Keratinocyte (primary cell): Measurements from ENCODE around the gene KIF27. TPM values are rescaled to one million over a fixed set of nuclear protein-coding genes. Genes with fewer than 3 reads are reported as not detected.

Source experiments
- DNase-seq: peaks from one replicate; pipeline ENCODE4 v3.0.0-alpha.2; 2011; ENCODE audit warnings: low read depth, missing footprints, low spot score
- FAIRE-seq: peaks from 2 replicates; lab custom pipeline; 2011; peaks lifted over from hg19 to GRCh38; lab: Jason Lieb, UNC
- H2AFZ ChIP-seq: 2 replicates; pipeline ENCODE4 v1.6.0; 2012; ENCODE audit warnings: low read length, control low read depth, inconsistent platforms; ENCODE audit not compliant: control insufficient read depth
- H3K27ac ChIP-seq: 2 replicates; pipeline ENCODE4 v1.5.1; 2011; ENCODE audit warnings: low read length; ENCODE audit not compliant: control insufficient read depth, insufficient read depth
- H3K27me3 ChIP-seq: 3 replicates; pipeline ENCODE4 v1.6.0; 2011; ENCODE audit warnings: low read length; ENCODE audit not compliant: control insufficient read depth, insufficient read depth; ENCODE audit errors: extremely low read depth
- H3K36me3 ChIP-seq, 2 experiments: 2 replicates in 1 of 2; 3 replicates in 1 of 2; pipeline ENCODE4 v1.5.1; 2011; ENCODE audit warnings: low read length in 2 of 2, mild to moderate bottlenecking in 1 of 2; ENCODE audit not compliant: control insufficient read depth in 2 of 2, insufficient read depth in 2 of 2; ENCODE audit errors: extremely low read depth in 1 of 2
- H3K4me1 ChIP-seq: 3 replicates; pipeline ENCODE4 v1.5.1; 2011; ENCODE audit warnings: low read length; ENCODE audit not compliant: control insufficient read depth, insufficient read depth; ENCODE audit errors: extremely low read depth
- H3K4me2 ChIP-seq: 3 replicates; pipeline ENCODE4 v1.6.0; 2011; ENCODE audit warnings: low read depth, low read length; ENCODE audit not compliant: control insufficient read depth, insufficient read depth; ENCODE audit errors: extremely low read depth
- H3K4me3 ChIP-seq, 3 experiments: fragments of 200-600 bp in 1 of 3; sonication (generic) in 1 of 3; 2 replicates in 2 of 3; 3 replicates in 1 of 3; pipeline ENCODE4 v1.5.1; 2011 to 2016; ENCODE audit warnings: low read length in 3 of 3, mild to moderate bottlenecking in 3 of 3, control low read depth in 2 of 3, inconsistent platforms in 1 of 3, low read depth in 1 of 3, mixed read lengths in 1 of 3, mixed run types in 1 of 3, moderate library complexity in 1 of 3; ENCODE audit not compliant: control insufficient read depth in 2 of 3, insufficient read depth in 2 of 3; ENCODE audit errors: extremely low read depth in 1 of 3
- H3K79me2 ChIP-seq: 2 replicates; pipeline ENCODE4 v1.6.0; 2012; ENCODE audit warnings: low read length; ENCODE audit not compliant: control insufficient read depth, insufficient read depth
- H3K9ac ChIP-seq: 3 replicates; pipeline ENCODE4 v1.6.0; 2011; ENCODE audit warnings: low read length; ENCODE audit not compliant: control insufficient read depth, insufficient read depth; ENCODE audit errors: extremely low read depth
- H3K9me1 ChIP-seq: 3 replicates; pipeline ENCODE4 v1.6.0; 2011; ENCODE audit warnings: low read length; ENCODE audit not compliant: control insufficient read depth, insufficient read depth; ENCODE audit errors: extremely low read depth
- H3K9me3 ChIP-seq: 2 replicates; pipeline ENCODE4 v1.5.1; 2012; ENCODE audit warnings: low read depth, low read length; ENCODE audit not compliant: control insufficient read depth
- H4K20me1 ChIP-seq: 3 replicates; pipeline ENCODE4 v1.6.0; 2011; ENCODE audit warnings: low read length; ENCODE audit not compliant: control insufficient read depth, insufficient read depth; ENCODE audit errors: extremely low read depth
- CTCF ChIP-seq, 3 experiments: IDR thresholded peaks in 1 of 3; conservative IDR thresholded peaks in 1 of 3; optimal IDR thresholded peaks in 1 of 3; 2 replicates in 2 of 3; 3 replicates in 1 of 3; pipeline versions ENCODE3 to v1.5.1; 2011; ENCODE audit warnings: low read length in 3 of 3, mild to moderate bottlenecking in 3 of 3, moderate library complexity in 2 of 3, control low read depth in 1 of 3, inconsistent platforms in 1 of 3; ENCODE audit not compliant: insufficient read depth in 2 of 3; ENCODE audit errors: extremely low read depth in 1 of 3
- EZH2 ChIP-seq: IDR thresholded peaks from one replicate; pipeline ENCODE4 v1.6.1; 2012; ENCODE audit warnings: inconsistent platforms, mild to moderate bottlenecking, low read length, moderate library complexity
- dilution Hi-C: fragments of 300-500 bp; cut with MboI; formaldehyde crosslinking; loops from one replicate; pipeline ENCODE4 v1.7.0; 2020; ENCODE audit warnings: low sequenced_read_pairs; ENCODE audit not compliant: extremely low pct_ligation_motif_present
- polyA plus RNA-seq, 5 experiments: library from polyadenylated mRNA; depleted of rRNA in 3 of 5; stranded (reverse) in 3 of 5; stranded (forward) in 1 of 5; unstranded in 1 of 5; fragments of >200 nt; gene quantifications; 1 replicate in 1 of 5; 2 replicates in 3 of 5; 3 replicates in 1 of 5; pipeline versions ENCODE4 v1.2.1 to v1.2.3, GENCODE V29; 2011 to 2012; ENCODE audit warnings: missing spikeins in 2 of 5, low read depth in 1 of 5, low replicate concordance in 1 of 5

Gene KIF27
- polyA plus RNA-seq, 1 donor (not counting 4 experiments of a cell fraction or from before 2014, with no cell fraction given), result 2.2 TPM

GRCh38 chr9:83936523-83936922 is 15.3 kb upstream of the KIF27 start:
- no peaks in the 10 kb centered on the region for H4K20me1 ChIP-seq
- H3K4me1 ChIP-seq, result peaks cover 27% of the 10 kb centered on the region
- no peak overlapping the region for H3K27ac ChIP-seq
- no peaks in the 10 kb centered on the region for H3K9me1 ChIP-seq
- no peak for DNase-seq
- H3K9me3 ChIP-seq, result no peaks in the 10 kb centered on the region
- no peak overlapping the region for H3K4me2 ChIP-seq
- H3K4me3 ChIP-seq, result no peak overlapping the region
- no peak overlapping the region for H2AFZ ChIP-seq
- FAIRE-seq, result no peak
- dilution Hi-C loops, result no loop called here
- TF ChIP-seq EZH2 (no peak), CTCF (optimal IDR thresholded peaks at IDR 0.05 in 1 of 3, IDR thresholded peaks at IDR 0.05 in 1 of 3, conservative IDR thresholded peaks at IDR 0.05 in 1 of 3; ENCODE audit: extremely low read depth in 1 of 3, insufficient read depth in 2 of 3, low read length in 3 of 3) (no peak)
- peaks cover 0 to 5% of the 10 kb centered on the region in 2 experiments for H3K36me3 ChIP-seq
- no peaks in the 10 kb centered on the region for H3K27me3 ChIP-seq
- no peaks in the 10 kb centered on the region for H3K79me2 ChIP-seq
- no peak overlapping the region for H3K9ac ChIP-seq

- Histone ChIP-seq H3K4me3 (no peak overlapping the region), H3K9ac (no peak overlapping the region), H3K27ac (no peak overlapping the region), H3K4me1 (peaks cover 30% of the 10 kb centered on the region), H3K9me1 (no peaks in the 10 kb centered on the region), H3K4me2 (no peak overlapping the region), H2AFZ (no peak overlapping the region), H3K9me3 (no peaks in the 10 kb centered on the region), H3K27me3 (no peaks in the 10 kb centered on the region), H3K36me3 (no peaks in the 10 kb centered on the region), H3K79me2 (no peaks in the 10 kb centered on the region), H4K20me1 (no peaks in the 10 kb centered on the region)
- no peak for TF ChIP-seq EZH2
- TF ChIP-seq CTCF (optimal IDR thresholded peaks at IDR 0.05 in 1 of 3, IDR thresholded peaks at IDR 0.05 in 1 of 3, conservative IDR thresholded peaks at IDR 0.05 in 1 of 3; ENCODE audit: extremely low read depth in 1 of 3, insufficient read depth in 2 of 3, low read length in 3 of 3), result no peak
- dilution Hi-C loops, result no loop called here
- no peak for FAIRE-seq
- no peak for DNase-seq
Observed at GRCh38 chr9:83935276-83935935, 14.2 kb upstream of the KIF27 start.
